ENCODE data around the gene LRRC32.
"Not testable (repeated sequence)": the region's sequence is repeated elsewhere in the genome, so short reads cannot be mapped to it uniquely, and the experiment has no call there.

Gene LRRC32

DNA sequence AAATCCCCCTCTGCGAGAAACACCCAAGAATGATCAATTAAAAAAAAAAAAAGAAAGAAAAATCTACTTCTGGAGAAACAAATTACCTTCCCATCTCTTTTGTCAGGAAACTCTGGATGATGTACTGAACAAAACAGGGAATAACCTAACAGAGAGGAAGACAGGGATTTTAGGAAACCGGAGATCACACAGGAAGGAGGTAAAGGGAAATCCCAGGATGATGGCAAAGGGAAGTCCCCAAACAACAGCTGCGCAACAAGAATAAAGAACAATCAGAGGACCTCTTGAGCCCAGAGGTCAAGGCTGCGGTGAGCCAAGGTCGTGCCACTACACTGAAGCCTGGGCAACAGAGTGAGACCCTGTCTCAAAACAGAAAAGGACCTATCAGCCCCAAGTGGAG lies 50.7 kb downstream of the LRRC32 start:
- in situ Hi-C loops (cut with HindIII; ENCODE audit: low sequenced_read_pairs): not testable (repeated sequence)

DNA sequence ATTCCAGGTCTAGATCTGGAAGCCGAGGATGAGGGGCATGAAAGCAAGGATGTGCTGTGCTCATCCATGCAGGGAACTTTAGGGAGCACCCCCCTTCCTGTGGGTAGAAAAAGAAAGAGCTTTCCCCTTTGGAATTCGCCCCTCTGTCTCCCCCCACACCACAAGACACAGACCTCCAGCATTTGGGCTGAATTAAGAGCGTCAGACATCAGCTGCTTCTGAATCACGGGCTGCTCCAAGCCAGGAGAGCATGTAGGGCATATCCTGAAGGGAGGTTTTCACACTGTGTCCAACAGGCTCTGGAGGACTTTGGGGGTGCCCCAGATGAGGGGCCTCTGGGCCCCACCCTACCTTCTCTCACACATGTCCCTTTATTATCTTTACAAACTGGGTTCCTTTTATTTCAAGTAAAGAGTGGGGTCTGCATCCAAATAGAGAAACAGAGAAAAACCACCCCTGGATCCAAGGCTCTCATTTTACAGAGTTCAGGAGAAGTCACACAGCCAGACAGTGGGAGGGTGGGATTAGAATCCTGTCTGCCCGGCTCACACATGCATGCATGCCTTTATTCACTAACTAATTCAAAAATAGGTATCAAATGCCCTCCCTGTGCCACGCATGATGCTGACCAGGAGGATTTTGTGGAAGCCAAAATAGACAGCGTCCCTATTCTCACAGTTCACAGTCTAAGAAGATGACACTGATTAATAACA lies 52.8 kb downstream of the LRRC32 start:
- in situ Hi-C loops (cut with HindIII; ENCODE audit: low sequenced_read_pairs): no loop called here

- in situ Hi-C loops (cut with HindIII; ENCODE audit: low sequenced_read_pairs): no loop called here
Observed at GRCh38 chr11:76616676-76617552, 53.6 kb downstream of the LRRC32 start.

DNA sequence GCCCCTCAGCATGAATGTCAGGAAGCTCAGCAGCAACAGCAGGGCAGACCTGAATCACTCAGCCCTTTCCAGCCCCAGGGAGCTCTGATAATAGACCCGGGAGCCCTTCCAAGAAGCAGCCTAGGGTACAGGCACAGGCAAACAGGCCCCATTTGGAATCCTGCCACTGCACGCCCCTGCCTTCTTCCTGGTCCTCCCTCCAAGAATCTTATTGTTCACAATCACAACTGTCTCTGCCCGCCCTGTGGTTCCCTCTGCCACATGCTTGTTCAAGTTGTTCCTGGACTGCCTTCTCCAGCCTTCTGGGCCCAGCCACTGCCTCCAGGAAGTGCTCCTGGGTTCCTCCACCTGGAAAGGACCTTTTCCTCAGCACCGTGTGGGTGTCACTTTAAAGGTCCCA lies 54.6 kb downstream of the LRRC32 start:
- in situ Hi-C loops (cut with HindIII; ENCODE audit: low sequenced_read_pairs): no loop called here

DNA sequence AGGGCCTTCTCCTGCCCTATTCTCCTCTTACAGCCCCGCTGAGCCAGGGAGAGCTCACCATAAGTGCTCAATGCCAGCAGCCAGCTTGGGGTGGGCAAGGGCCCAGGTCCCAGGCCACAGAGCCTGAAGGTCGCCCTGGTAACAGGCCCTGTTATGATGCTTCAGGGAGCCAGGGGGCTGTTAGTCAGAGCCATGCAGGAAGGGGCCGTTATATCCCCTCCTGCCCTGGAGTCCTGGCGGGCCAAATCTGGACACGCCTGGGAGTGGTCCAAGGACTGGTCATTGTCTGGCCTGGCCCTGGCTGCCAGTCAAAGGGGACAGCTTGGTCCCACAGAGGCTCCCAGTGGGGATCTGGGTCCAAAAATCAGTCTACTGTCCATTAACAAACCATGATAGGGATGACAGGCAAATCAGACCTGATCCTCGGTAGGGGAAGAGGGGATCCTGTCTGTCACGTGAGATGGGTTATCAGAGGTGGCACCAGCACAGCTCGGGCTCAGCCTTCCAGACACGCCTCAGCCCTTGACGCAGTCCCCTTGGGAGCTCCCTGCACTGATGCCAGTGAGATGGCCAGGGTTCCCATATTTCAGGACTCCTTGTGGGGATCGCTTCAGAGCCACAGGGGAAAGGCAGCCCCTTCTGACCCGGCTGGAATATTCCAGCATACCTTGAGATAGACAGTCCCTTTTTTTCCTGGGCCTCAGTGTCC lies 55.9 kb downstream of the LRRC32 start:
- in situ Hi-C loops (cut with HindIII; ENCODE audit: low sequenced_read_pairs): no loop called here

- in situ Hi-C loops (cut with HindIII; ENCODE audit: low sequenced_read_pairs): no loop called here
Observed at GRCh38 chr11:76613901-76614300, 56.6 kb downstream of the LRRC32 start.

DNA sequence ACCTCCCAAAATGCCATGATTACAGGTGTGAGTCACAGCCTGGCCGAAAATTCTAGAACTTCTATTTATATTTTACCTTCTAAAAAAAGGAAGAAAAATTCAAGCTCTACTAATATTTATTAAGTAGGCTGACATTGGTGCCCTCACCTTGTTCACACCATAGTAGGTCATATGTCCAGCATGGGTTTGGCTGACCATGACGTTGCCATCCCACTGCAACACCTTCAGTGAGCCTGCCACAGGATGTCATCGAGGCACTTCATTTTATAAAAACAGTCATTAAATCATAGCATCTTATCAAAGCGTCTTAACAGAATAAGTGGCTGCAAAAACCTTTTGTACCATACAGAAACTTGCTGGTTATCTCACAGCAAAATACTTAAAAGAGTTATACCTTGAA lies 58.3 kb downstream of the LRRC32 start:
- in situ Hi-C loops (cut with HindIII; ENCODE audit: low sequenced_read_pairs): no loop called here

GRCh38 chr11:76610871-76611475 lies 59.6 kb downstream of the LRRC32 start:
- in situ Hi-C loops (cut with HindIII; ENCODE audit: low sequenced_read_pairs): no loop called here

- in situ Hi-C loops (cut with HindIII; ENCODE audit: low sequenced_read_pairs): no loop called here
Observed at GRCh38 chr11:76610371-76610770, 60.2 kb downstream of the LRRC32 start.

DNA sequence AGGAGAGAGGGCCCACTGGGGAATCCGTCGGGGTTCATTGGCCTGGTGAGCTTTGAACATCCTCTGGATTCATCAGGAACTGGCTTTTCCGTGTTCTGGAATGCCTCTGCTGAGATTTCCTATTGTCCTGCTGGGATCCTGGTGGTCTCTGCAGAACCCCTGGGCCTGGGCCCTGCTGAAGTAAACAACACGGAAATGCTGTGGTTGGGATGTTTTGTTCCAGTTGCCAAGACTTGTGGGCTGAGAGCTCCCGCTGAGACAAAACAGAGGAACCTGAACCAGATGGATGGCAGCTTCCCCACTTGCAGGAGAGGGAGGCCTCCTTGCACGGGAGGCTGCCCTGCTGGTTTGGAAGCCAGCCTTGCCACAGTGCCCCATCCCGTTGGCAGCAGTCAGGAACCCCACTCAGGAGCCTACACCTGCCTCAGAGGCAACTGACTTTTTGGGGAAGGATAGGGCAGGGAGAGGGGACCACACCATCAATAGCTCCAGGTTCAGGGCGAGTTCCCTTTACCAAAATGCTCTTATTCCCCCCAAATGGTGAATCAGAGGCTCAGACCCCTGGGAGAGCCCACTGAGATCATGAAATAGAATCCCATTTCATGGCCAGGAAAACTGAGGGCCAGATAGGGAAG lies 60.7 kb downstream of the LRRC32 start:
- in situ Hi-C loops (cut with HindIII; ENCODE audit: low sequenced_read_pairs): no loop called here

DNA sequence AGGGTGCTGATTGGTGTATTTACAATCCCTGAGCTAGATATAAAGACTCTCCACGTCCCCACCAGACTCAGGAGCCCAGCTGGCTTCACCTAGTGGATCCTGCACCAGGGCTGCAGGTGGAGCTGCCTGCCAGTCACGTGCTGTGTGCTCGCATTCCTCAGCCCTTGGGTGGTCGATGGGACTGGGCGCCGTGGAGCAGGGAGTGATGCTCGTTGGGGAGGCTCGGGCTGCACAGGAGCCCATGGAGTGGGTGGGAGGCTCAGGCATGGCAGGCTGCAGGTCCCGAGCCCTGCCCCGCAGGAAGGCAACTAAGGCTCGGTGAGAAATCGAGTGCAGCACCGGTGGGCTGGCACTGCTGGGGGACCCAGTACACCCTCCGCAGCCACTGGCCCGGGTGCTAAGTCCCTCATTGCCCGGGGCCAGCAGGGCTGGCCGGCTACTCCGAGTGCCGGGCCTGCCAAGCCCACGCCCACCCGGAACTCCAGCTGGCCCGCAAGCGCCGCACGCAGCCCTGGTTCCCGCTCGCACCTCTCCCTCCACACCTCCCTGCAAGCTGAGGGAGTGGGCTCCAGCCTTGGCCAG lies 61.6 kb downstream of the LRRC32 start:
- in situ Hi-C loops (cut with HindIII; ENCODE audit: low sequenced_read_pairs): not testable (repeated sequence)

DNA sequence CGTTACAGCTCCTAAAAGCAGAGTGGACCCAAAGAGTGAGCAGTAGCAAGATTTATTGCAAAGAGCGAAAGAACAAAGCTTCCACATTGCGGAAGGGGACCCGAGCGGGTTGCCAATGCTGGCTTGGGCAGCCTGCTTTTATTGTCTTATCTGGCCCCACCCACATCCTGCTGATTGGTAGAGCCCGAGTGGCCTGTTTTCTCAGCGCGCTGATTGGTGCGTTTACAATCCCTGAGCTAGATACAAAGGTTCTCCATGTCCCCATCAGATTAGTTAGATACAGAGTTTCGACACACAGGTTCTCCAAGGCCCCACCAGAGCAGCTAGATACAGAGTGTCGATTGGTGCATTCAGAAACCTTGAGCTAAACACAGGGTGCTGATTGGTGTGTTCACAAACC lies 62.3 kb downstream of the LRRC32 start:
- in situ Hi-C loops (cut with HindIII; ENCODE audit: low sequenced_read_pairs): not testable (repeated sequence)

Data from endothelial cell of hepatic sinusoid (primary cell).